GM12878 (cell line): ENCODE measurements around the gene ZYG11B. TPM values are rescaled to one million over a fixed set of nuclear protein-coding genes. Genes with fewer than 3 reads are reported as not detected.

ENCODE experiments used
- ATAC-seq: fragments of 200-7000 bp; cut with Tn5 transposase; 3 replicates; pipeline ENCODE4 v1.9.1; 2020; ENCODE audit warnings: mild to moderate bottlenecking, moderate library complexity
- BruUV-seq: library from RNA; stranded (reverse); fragments of 400-500 nt; replicated peaks from 2 replicates; lab custom pipeline; 2021; lab: Mats Ljungman, UMichigan
- CTCF ChIA-PET: fragments of 300-600 bp; sonication (Branson Sonifier 250); formaldehyde crosslinking; extraction: SDS; loops from one replicate; lab custom pipeline; 2021; ENCODE audit warnings: inconsistent platforms; lab: Yijun Ruan, JAX
- POLR2A ChIA-PET: fragments of 350-600 bp; formaldehyde crosslinking; extraction: SDS; loops from one replicate; lab custom pipeline; 2021; ENCODE audit warnings: inconsistent platforms; lab: Charles Lee
- RAD21 ChIA-PET: fragments of 300-600 bp; sonication (Branson Sonifier 250); formaldehyde crosslinking; loops from one replicate; lab custom pipeline; 2023; ENCODE audit warnings: antibody characterized with exemption; ENCODE audit not compliant: unreplicated experiment; lab: Charles Lee
- SMC1A ChIA-PET: fragments of 300-600 bp; sonication (Branson Sonifier 250); formaldehyde crosslinking; loops from one replicate; lab custom pipeline; 2023; ENCODE audit not compliant: unreplicated experiment, uncharacterized antibody; lab: Charles Lee
- DNase-seq: peaks from one replicate; pipeline ENCODE4 v3.0.0-alpha.2; 2011; ENCODE audit warnings: low read depth, low spot score
- FAIRE-seq: peaks from 3 replicates; lab custom pipeline; 2011; peaks lifted over from hg19 to GRCh38; lab: Jason Lieb, UNC
- H2AFZ ChIP-seq: 2 replicates; pipeline ENCODE4 v1.6.0; 2011; ENCODE audit warnings: low read depth, low read length, control low read depth; ENCODE audit not compliant: control insufficient read depth
- H3K27ac ChIP-seq: 2 replicates; pipeline ENCODE4 v1.5.1; 2011; ENCODE audit warnings: control low read depth; ENCODE audit not compliant: control insufficient read depth, insufficient read depth
- H3K27me3 ChIP-seq, 2 experiments: replicated peaks in 1 of 2; 2 replicates each; pipeline versions ENCODE4 v1.6.0 to v1.6.1; 2011; ENCODE audit warnings: low read length in 1 of 2; ENCODE audit not compliant: control insufficient read depth in 2 of 2, insufficient read depth in 2 of 2
- H3K36me3 ChIP-seq, 2 experiments: 2 replicates each; pipeline ENCODE4 v1.5.1; 2011; ENCODE audit warnings: low read length in 1 of 2; ENCODE audit not compliant: control insufficient read depth in 2 of 2, insufficient read depth in 2 of 2
- H3K4me1 ChIP-seq: 2 replicates; pipeline ENCODE4 v1.6.1; 2011; ENCODE audit warnings: mild to moderate bottlenecking, low read length, moderate library complexity, mixed read lengths; ENCODE audit not compliant: control insufficient read depth, insufficient read depth
- H3K4me2 ChIP-seq: 2 replicates; pipeline ENCODE4 v1.6.0; 2011; ENCODE audit warnings: control low read depth; ENCODE audit not compliant: control insufficient read depth, insufficient read depth
- H3K4me3 ChIP-seq: fragments of 200-600 bp; sonication (generic); 2 replicates; pipeline ENCODE4 v1.5.1; 2016
- H3K79me2 ChIP-seq: 2 replicates; pipeline ENCODE4 v1.6.0; 2011; ENCODE audit warnings: low read length; ENCODE audit not compliant: control insufficient read depth, insufficient read depth
- H3K9ac ChIP-seq: 2 replicates; pipeline ENCODE4 v1.8.0; 2011; ENCODE audit warnings: low read length, control low read depth, mixed read lengths; ENCODE audit not compliant: control insufficient read depth, insufficient read depth
- H3K9me3 ChIP-seq: replicated peaks from 3 replicates; pipeline ENCODE4 v1.5.1; 2011; ENCODE audit warnings: mild to moderate bottlenecking, low read length; ENCODE audit not compliant: control insufficient read depth, insufficient read depth
- H4K20me1 ChIP-seq: 2 replicates; pipeline ENCODE4 v1.6.0; 2011; ENCODE audit not compliant: control insufficient read depth, insufficient read depth
- BRCA1 ChIP-seq: IDR thresholded peaks from 2 replicates; pipeline ENCODE4 v1.6.1; 2011; ENCODE audit warnings: low read depth, low read length, improper control_type of control experiment
- E2F8 ChIP-seq: fragments of 450-650 bp; IDR thresholded peaks from 2 replicates; pipeline ENCODE4 v1.6.1; 2018; ENCODE audit warnings: mild to moderate bottlenecking, low read depth, moderate library complexity; ENCODE audit not compliant: partially characterized antibody
- FOXM1 ChIP-seq: IDR thresholded peaks from 2 replicates; pipeline ENCODE4 v1.6.1; 2012; ENCODE audit warnings: low read depth, mild to moderate bottlenecking, inconsistent platforms, low read length, moderate library complexity
- KAT2A ChIP-seq: conservative IDR thresholded peaks from 2 replicates; pipeline ENCODE4 v1.6.1; 2011; ENCODE audit warnings: low read depth, low read length; ENCODE audit not compliant: control insufficient read depth
- MYC ChIP-seq: IDR thresholded peaks from 2 replicates; pipeline ENCODE4 v1.6.1; 2011; ENCODE audit warnings: mild to moderate bottlenecking, low read length, moderate library complexity, inconsistent platforms; ENCODE audit not compliant: insufficient read depth, insufficient replicate concordance, insufficient read length, severe bottlenecking
- NR2F1 ChIP-seq: fragments of 450-650 bp; conservative IDR thresholded peaks from 2 replicates; pipeline ENCODE4 v1.6.1; 2017; ENCODE audit warnings: mild to moderate bottlenecking
- TCF7 ChIP-seq: IDR thresholded peaks from 2 replicates; pipeline ENCODE4 v1.6.1; 2014; ENCODE audit warnings: antibody characterized with exemption, borderline replicate concordance
- ZBTB11 ChIP-seq: fragments of 450-650 bp; formaldehyde crosslinking; IDR thresholded peaks from 2 replicates; pipeline ENCODE4 v1.5.0; 2022; ENCODE audit warnings: mild to moderate bottlenecking, missing genetic modification characterization
- ZSCAN29 ChIP-seq: fragments of 450-650 bp; IDR thresholded peaks from 2 replicates; pipeline ENCODE4 v1.6.1; 2017; ENCODE audit warnings: mild to moderate bottlenecking, moderate library complexity
- WGBS: methylation state at CpG from one replicate; pipeline ENCODE4 v1.1.6; 2016; ENCODE audit warnings: low lambda C conversion rate; ENCODE audit not compliant: insufficient replicate concordance, insufficient coverage; ENCODE audit errors: missing lambda C conversion rate; 5-methylcytosine and 5-hydroxymethylcytosine counted together
- in situ Hi-C: fragments of 300-500 bp; cut with MboI; formaldehyde crosslinking; loops from 9 replicates; pipeline ENCODE4 v1.14.3; 2018; ENCODE audit warnings: mixed read lengths
- intact Hi-C: fragments of 100-400 bp; cut with micrococcal nuclease; formaldehyde crosslinking; loops from one replicate; pipeline ENCODE4 v1.14.2; 2022; ENCODE audit not compliant: unreplicated experiment
- polyA plus RNA-seq, 11 experiments: library from polyadenylated mRNA; depleted of rRNA in 4 of 11; unstranded in 6 of 11; stranded (reverse) in 5 of 11; fragments of >200 nt; fragmentation: Nextera tagmentation in 4 of 11; fragmentation: Illumina TruSeq in 1 of 11; extraction: Ambion mirVana in 4 of 11; extraction: Trizol in 1 of 11; gene quantifications; 1 replicate in 1 of 11; 2 replicates in 10 of 11; pipeline versions ENCODE4 v1.2.1 to v1.2.3, GENCODE V29; 2011 to 2016; ENCODE audit warnings: inconsistent platforms in 2 of 11, missing spikeins in 2 of 11, low read depth in 1 of 11
- total RNA-seq, 4 experiments: library from RNA; depleted of rRNA in 3 of 4; stranded (reverse); fragments of >200 nt in 3 of 4; fragmentation: Illumina TruSeq in 1 of 4; extraction: Trizol in 1 of 4; gene quantifications; 2 replicates each; pipeline versions ENCODE4 v1.2.1 to v1.2.3, GENCODE V29; 2013 to 2021

Gene ZYG11B
- total and polyA plus RNA-seq, 10 of the 15 experiments (the other 5 are each of a cell fraction or from before 2014, with no cell fraction given), result 1.8 to 8.5 (median 5.3) TPM

GRCh38 chr1:52856026-52856425 is 129.8 kb downstream of the ZYG11B start:
- no peak overlapping the region for H3K4me2 ChIP-seq
- no peak overlapping the region for H3K27ac ChIP-seq
- no peaks in the 10 kb centered on the region for H3K9me3 ChIP-seq
- no peak overlapping the region for H2AFZ ChIP-seq
- TF ChIP-seq FOXM1 (no peak), KAT2A (no peak), E2F8 (no peak), ZSCAN29 (no peak), NR2F1 (no peak), MYC (no peak), ZBTB11 (no peak), TCF7 (no peak), BRCA1 (no peak)
- H3K36me3 ChIP-seq, result no peaks in the 10 kb centered on the region; a peak in 2 of 4 replicates
- H3K27me3 ChIP-seq, result no peaks in the 10 kb centered on the region
- CTCF ChIA-PET, result no interaction called here
- SMC1A ChIA-PET, result interaction anchor here (1.3 to 2.1 kb wide), 2 partner anchors 12 to 14 kb away, joined by 6 read pairs; partner anchors contain the start of gene ZYG11A
- no peak overlapping the region for H3K4me3 ChIP-seq
- in situ Hi-C loops, result no loop called here
- WGBS, result 100% methylated on average over 4 of the region's 4 CpGs
- peaks cover 2% of the 10 kb centered on the region for H3K79me2 ChIP-seq
- no peak overlapping the region for H3K9ac ChIP-seq
- POLR2A ChIA-PET, result no interaction called here
- FAIRE-seq (no peak), ATAC-seq (no peak), DNase-seq (no peak)
- no TSS peak for BruUV-seq
- intact Hi-C loops, result no loop called here
- RAD21 ChIA-PET, result no interaction called here
- H3K4me1 ChIP-seq, result peaks cover 2% of the 10 kb centered on the region; the same call in 1 of the 2 replicates
- no peaks in the 10 kb centered on the region for H4K20me1 ChIP-seq
